Mammary epithelial cell (primary cell): Measurements from ENCODE around the gene PKD2.

Experiments
- CTCF ChIP-seq, 2 donors: IDR thresholded peaks in 1 of 2; conservative IDR thresholded peaks in 1 of 2; 2 replicates each; pipeline ENCODE4 v1.5.1; 2011 to 2012; ENCODE audit warnings: inconsistent platforms in 2 of 2, low read length in 2 of 2, mild to moderate bottlenecking in 2 of 2, control low read depth in 1 of 2, low read depth in 1 of 2; ENCODE audit not compliant: insufficient read depth in 1 of 2; ENCODE audit errors: extremely low read depth in 1 of 2
- EZH2 ChIP-seq: IDR thresholded peaks from 2 replicates; pipeline ENCODE4 v1.6.1; 2012; ENCODE audit warnings: low read length, inconsistent platforms, borderline replicate concordance

GRCh38 chr4:88097301-88097700 lies 89.9 kb downstream of the PKD2 start:
- TF ChIP-seq CTCF (conservative IDR thresholded peaks at IDR 0.05 in 1 of 2, IDR thresholded peaks at IDR 0.05 in 1 of 2; ENCODE audit: extremely low read depth in 1 of 2, insufficient read depth in 1 of 2, low read depth in 1 of 2, low read length in 2 of 2) (no peak), EZH2 (no peak)
